OCI-LY7 (cell line): Measurements from ENCODE around the gene KCNQ2.

Experiments
- CTCF ChIP-seq: fragments of 200-600 bp; sonication (generic); conservative IDR thresholded peaks from 2 replicates; pipeline ENCODE4 v1.5.1; 2014; ENCODE audit warnings: mild to moderate bottlenecking, antibody characterized with exemption, low read length, moderate library complexity, mixed read lengths
- EZH2phosphoT487 ChIP-seq: fragments of 200-600 bp; sonication (generic); IDR thresholded peaks from 2 replicates; pipeline ENCODE4 v1.6.1; 2018; ENCODE audit warnings: low read depth, borderline replicate concordance, mild to moderate bottlenecking, mixed run types, antibody characterized with exemption, low read length, moderate library complexity, mixed read lengths

- no peak for TF ChIP-seq CTCF
- TF ChIP-seq EZH2phosphoT487, result no peak
Measured at GRCh38 chr20:63377256-63377941, 95.1 kb downstream of the KCNQ2 start.
